ENCODE results near the gene CCDC15.
"Not testable (repeated sequence)": the region's sequence is repeated elsewhere in the genome, so short reads cannot be mapped to it uniquely, and the experiment has no call there.

The CCDC15 gene

GRCh38 chr11:124954590-124954955 lies 571 bp downstream of the CCDC15 start:
- H3K27me3 Mint-ChIP-seq: no peaks in the 10 kb centered on the region
- no peak overlapping the region for H3K27ac Mint-ChIP-seq
- no peaks in the 10 kb centered on the region for H3K36me3 Mint-ChIP-seq
- ATAC-seq: no peak
- no peak overlapping the region for H3K4me3 Mint-ChIP-seq
- no peaks in the 10 kb centered on the region for H3K4me1 Mint-ChIP-seq
- no peaks in the 10 kb centered on the region for H3K9me3 Mint-ChIP-seq

- Mint-ChIP-seq H3K4me1 (no peaks in the 10 kb centered on the region), H3K27ac (no peak overlapping the region), H3K4me3 (no peak overlapping the region), H3K27me3 (no peaks in the 10 kb centered on the region), H3K36me3 (no peaks in the 10 kb centered on the region), H3K9me3 (no peaks in the 10 kb centered on the region)
- ATAC-seq: no peak
Observed at GRCh38 chr11:124955035-124955434, 1.0 kb downstream of the CCDC15 start.

GRCh38 chr11:124961972-124962609 lies 8.1 kb downstream of the CCDC15 start:
- Mint-ChIP-seq H3K9me3 (peaks cover 5% of the 10 kb centered on the region), H3K36me3 (peaks cover 5% of the 10 kb centered on the region), H3K27me3 (no peaks in the 10 kb centered on the region), H3K27ac (no peak overlapping the region), H3K4me1 (no peaks in the 10 kb centered on the region), H3K4me3 (no peak overlapping the region)
- peak; percentile 82 for ATAC-seq

GRCh38 chr11:124968197-124968596 lies 14.2 kb downstream of the CCDC15 start:
- not testable (repeated sequence) for ATAC-seq, H3K27ac Mint-ChIP-seq, H3K4me1 Mint-ChIP-seq, H3K9me3 Mint-ChIP-seq, H3K36me3 Mint-ChIP-seq, H3K4me3 Mint-ChIP-seq, H3K27me3 Mint-ChIP-seq

GRCh38 chr11:124970925-124971324 lies 16.9 kb downstream of the CCDC15 start:
- no peaks in the 10 kb centered on the region for H3K27me3 Mint-ChIP-seq
- no peaks in the 10 kb centered on the region for H3K4me1 Mint-ChIP-seq
- H3K4me3 Mint-ChIP-seq: no peak overlapping the region
- H3K27ac Mint-ChIP-seq: no peak overlapping the region
- H3K36me3 Mint-ChIP-seq: no peaks in the 10 kb centered on the region
- H3K9me3 Mint-ChIP-seq: no peaks in the 10 kb centered on the region
- no peak for ATAC-seq

- no peaks in the 10 kb centered on the region for H3K27me3 Mint-ChIP-seq
- no peak overlapping the region for H3K4me3 Mint-ChIP-seq
- no peaks in the 10 kb centered on the region for H3K9me3 Mint-ChIP-seq
- H3K27ac Mint-ChIP-seq: no peak overlapping the region
- ATAC-seq: no peak
- H3K36me3 Mint-ChIP-seq: no peaks in the 10 kb centered on the region
- no peaks in the 10 kb centered on the region for H3K4me1 Mint-ChIP-seq
Observed at GRCh38 chr11:124971810-124972209, 17.8 kb downstream of the CCDC15 start.

GRCh38 chr11:124976531-124976930 lies 22.5 kb downstream of the CCDC15 start:
- Mint-ChIP-seq H3K27me3 (no peaks in the 10 kb centered on the region), H3K36me3 (peaks cover 36% of the 10 kb centered on the region), H3K4me3 (no peak overlapping the region), H3K9me3 (peaks cover 26% of the 10 kb centered on the region), H3K27ac (no peak overlapping the region), H3K4me1 (no peaks in the 10 kb centered on the region)
- no peak for ATAC-seq

- Mint-ChIP-seq H3K4me1 (no peaks in the 10 kb centered on the region), H3K36me3 (peaks cover 41% of the 10 kb centered on the region), H3K9me3 (peaks cover 31% of the 10 kb centered on the region), H3K4me3 (no peak overlapping the region), H3K27me3 (no peaks in the 10 kb centered on the region), H3K27ac (no peak overlapping the region)
- ATAC-seq: no peak
Observed at GRCh38 chr11:124977006-124977405, 23.0 kb downstream of the CCDC15 start.

- Mint-ChIP-seq H3K4me3 (no peak overlapping the region), H3K4me1 (no peaks in the 10 kb centered on the region), H3K27me3 (no peaks in the 10 kb centered on the region), H3K36me3 (peaks cover 54% of the 10 kb centered on the region), H3K27ac (no peak overlapping the region), H3K9me3 (peaks cover 37% of the 10 kb centered on the region)
- no peak for ATAC-seq
Observed at GRCh38 chr11:124978316-124978715, 24.3 kb downstream of the CCDC15 start.

- no peak for ATAC-seq
- Mint-ChIP-seq H3K27me3 (no peaks in the 10 kb centered on the region), H3K36me3 (peaks cover 57% of the 10 kb centered on the region), H3K27ac (no peak overlapping the region), H3K9me3 (peaks cover 37% of the 10 kb centered on the region), H3K4me3 (no peak overlapping the region), H3K4me1 (no peaks in the 10 kb centered on the region)
Observed at GRCh38 chr11:124982043-124982442, 28.0 kb downstream of the CCDC15 start.

GRCh38 chr11:124983674-124984511 lies 29.9 kb downstream of the CCDC15 start:
- H3K27ac Mint-ChIP-seq: no peak overlapping the region

GRCh38 chr11:124984512-124984854 lies 30.5 kb downstream of the CCDC15 start:
- H3K36me3 Mint-ChIP-seq: peaks cover 48% of the 10 kb centered on the region
- no peaks in the 10 kb centered on the region for H3K4me1 Mint-ChIP-seq
- H3K27ac Mint-ChIP-seq: no peak overlapping the region
- no peak overlapping the region for H3K4me3 Mint-ChIP-seq
- peaks cover 26% of the 10 kb centered on the region for H3K9me3 Mint-ChIP-seq
- H3K27me3 Mint-ChIP-seq: no peaks in the 10 kb centered on the region
- no peak for ATAC-seq

More at GRCh38 chr11:124983674-124984511, 29.9 kb downstream of the CCDC15 start:
- Mint-ChIP-seq H3K27me3 (no peaks in the 10 kb centered on the region), H3K4me1 (no peaks in the 10 kb centered on the region), H3K36me3 (peaks cover 54% of the 10 kb centered on the region), H3K4me3 (no peak overlapping the region), H3K9me3 (peaks cover 28% of the 10 kb centered on the region)
- ATAC-seq: no peak

GRCh38 chr11:124987096-124987495 lies 33.1 kb downstream of the CCDC15 start:
- H3K27me3 Mint-ChIP-seq: no peaks in the 10 kb centered on the region
- ATAC-seq: no peak
- no peaks in the 10 kb centered on the region for H3K4me1 Mint-ChIP-seq
- H3K9me3 Mint-ChIP-seq: peaks cover 7% of the 10 kb centered on the region
- no peak overlapping the region for H3K27ac Mint-ChIP-seq
- no peak overlapping the region for H3K4me3 Mint-ChIP-seq
- H3K36me3 Mint-ChIP-seq: peaks cover 22% of the 10 kb centered on the region

- ATAC-seq: no peak
- H3K27ac Mint-ChIP-seq: no peak overlapping the region
- no peaks in the 10 kb centered on the region for H3K4me1 Mint-ChIP-seq
- H3K27me3 Mint-ChIP-seq: no peaks in the 10 kb centered on the region
- H3K36me3 Mint-ChIP-seq: peaks cover 13% of the 10 kb centered on the region
- H3K4me3 Mint-ChIP-seq: no peak overlapping the region
- peaks cover 2% of the 10 kb centered on the region for H3K9me3 Mint-ChIP-seq
Observed at GRCh38 chr11:124988063-124988462, 34.1 kb downstream of the CCDC15 start.

- Mint-ChIP-seq H3K27me3 (no peaks in the 10 kb centered on the region), H3K36me3 (peaks cover 38% of the 10 kb centered on the region), H3K4me3 (no peak overlapping the region), H3K4me1 (no peaks in the 10 kb centered on the region), H3K27ac (no peak overlapping the region), H3K9me3 (peaks cover 10% of the 10 kb centered on the region)
- ATAC-seq: no peak
Observed at GRCh38 chr11:125001079-125001778, 47.2 kb downstream of the CCDC15 start.

GRCh38 chr11:125001849-125002248 lies 47.8 kb downstream of the CCDC15 start:
- Mint-ChIP-seq H3K27ac (no peak overlapping the region), H3K9me3 (peaks cover 15% of the 10 kb centered on the region), H3K4me1 (no peaks in the 10 kb centered on the region), H3K36me3 (peaks cover 43% of the 10 kb centered on the region), H3K27me3 (no peaks in the 10 kb centered on the region), H3K4me3 (no peak overlapping the region)
- ATAC-seq: no peak

Data from stimulated activated memory B cell treated with anti-CD40 and anti-IgM and Interleukin-4, amounts not matched to agents 10 μg/mL and 1 μg/mL and 100 μg/mL, for 72 hours (primary cell).